ENCODE results near the gene AIFM2. TPM values are rescaled to one million over a fixed set of nuclear protein-coding genes. Genes with fewer than 3 reads are reported as not detected.

AIFM2 gene
- total and polyA plus RNA-seq, 2 donors (not counting 3 experiments of a cell fraction or from before 2014, with no cell fraction given) = 6.9 to 8.7 TPM

DNA sequence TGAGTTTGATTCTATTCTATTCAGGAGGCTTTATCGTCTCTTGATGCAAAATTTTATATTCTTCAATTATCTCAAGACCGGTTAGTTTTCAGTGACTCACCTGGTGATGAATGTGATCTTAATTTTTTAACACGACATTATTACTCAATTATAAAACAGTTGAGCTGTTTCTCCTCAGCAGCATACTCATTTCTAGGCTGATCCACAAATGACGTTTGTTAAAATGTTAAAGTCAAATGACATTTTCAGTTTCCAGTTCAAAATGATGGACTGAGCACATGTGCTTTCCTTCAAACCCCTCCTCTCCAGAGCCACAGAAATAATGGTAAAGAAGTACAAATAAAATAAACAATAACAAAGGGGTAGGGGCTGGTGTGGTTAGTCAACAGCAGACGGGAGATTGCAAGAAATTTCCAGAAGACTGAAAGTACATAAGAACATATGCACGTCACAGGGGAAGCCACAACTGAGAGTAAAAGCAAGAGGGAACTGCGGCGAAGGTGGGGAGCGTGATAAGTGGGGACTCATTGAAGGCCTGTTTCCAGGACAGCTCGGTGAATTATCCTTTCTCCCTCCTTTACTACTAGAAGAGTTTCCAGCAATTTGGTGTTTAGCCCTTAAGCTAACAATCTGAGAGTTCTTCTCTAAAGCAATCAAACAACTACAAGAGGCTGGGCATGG lies 69.1 kb downstream of the AIFM2 start:
- no peak overlapping the region for H3K4me3 ChIP-seq (replicated peaks in 1 of 3; ENCODE audit: insufficient read depth in 1 of 3, low read depth in 1 of 3, low read length in 3 of 3)
- ChIA-PET POLR2A (no interaction called here), CTCF (interaction anchor here (1.0 kb wide), 1 partner anchor 52 kb away, joined by 3 read pairs; no protein-coding TSS in a partner anchor)
- peaks cover 13 to 19% of the 10 kb centered on the region in 2 experiments for H3K27me3 ChIP-seq (ENCODE audit: control insufficient read depth in 2 of 2, insufficient read depth in 2 of 2, low read length in 2 of 2)
- no peak overlapping the region for H2AFZ ChIP-seq (ENCODE audit: low read depth, low read length)
- BruUV-seq (replicated peaks) = no TSS peak
- H3K36me3 ChIP-seq (ENCODE audit: control insufficient read depth in 2 of 2, extremely low read depth in 1 of 2, insufficient read depth in 2 of 2, low read length in 2 of 2) = no peaks in the 10 kb centered on the region
- H3K9me3 ChIP-seq (replicated peaks; ENCODE audit: control insufficient read depth, insufficient read depth, low read length) = no peaks in the 10 kb centered on the region
- H3K4me2 ChIP-seq (ENCODE audit: insufficient read depth, low read length) = no peak overlapping the region
- intact Hi-C loops (cut with micrococcal nuclease) = no loop called here
- no peaks in the 10 kb centered on the region for H4K20me1 ChIP-seq (replicated peaks; ENCODE audit: control insufficient read depth, extremely low read depth, insufficient read depth, low read length)
- TF ChIP-seq GATA2 (IDR thresholded peaks at IDR 0.05; ENCODE audit: insufficient read depth, insufficient read length, low read depth, low read length) (no peak), EZH2 (IDR thresholded peaks at IDR 0.05; ENCODE audit: borderline replicate concordance, low read depth, low read length, severe bottlenecking) (no peak), MYC (IDR thresholded peaks at IDR 0.05; ENCODE audit: low read depth, low read length) (no peak), JUN (IDR thresholded peaks at IDR 0.05; ENCODE audit: borderline replicate concordance, insufficient read depth, insufficient read length, low read depth) (no peak), POLR2A (IDR thresholded peaks at IDR 0.05; ENCODE audit: low read depth, low read length) (no peak), CTCF (IDR thresholded peaks at IDR 0.05; ENCODE audit: extremely low read depth in 1 of 2, insufficient read depth in 1 of 2, low read depth in 1 of 2, low read length in 2 of 2) (no peak), FOS (IDR thresholded peaks at IDR 0.05; ENCODE audit: borderline replicate concordance, insufficient read depth, low read length) (no peak), MAX (IDR thresholded peaks at IDR 0.05; ENCODE audit: insufficient read depth, insufficient read length) (no peak), POLR2AphosphoS5 (IDR thresholded peaks at IDR 0.05; ENCODE audit: insufficient read depth, low read depth, low read length) (no peak)
- DNase-seq (ENCODE audit: low read depth, low spot score) (no peak), FAIRE-seq (no peak)
- H3K79me2 ChIP-seq (ENCODE audit: control insufficient read depth, insufficient read depth, low read length) = no peaks in the 10 kb centered on the region
- no peaks in the 10 kb centered on the region for H3K4me1 ChIP-seq (ENCODE audit: control insufficient read depth, extremely low read depth, insufficient read depth, low read length)
- H3K9ac ChIP-seq (replicated peaks; ENCODE audit: extremely low read depth, insufficient read depth, low read length) = no peak overlapping the region
- H3K9me1 ChIP-seq (replicated peaks; ENCODE audit: control insufficient read depth, extremely low read depth, insufficient read depth, low read length) = no peaks in the 10 kb centered on the region
- H3K27ac ChIP-seq (ENCODE audit: insufficient read depth, low read depth, low read length) = no peak overlapping the region
- dilution Hi-C loops (cut with MboI; ENCODE audit: extremely low pct_ligation_motif_present, low sequenced_read_pairs) = no loop called here

Other genes with a start within 250 kb of the AIFM2 start
- gene MACROH2A2, start 80.0 kb downstream of the AIFM2 start, total RNA-seq = not detected in 2 replicates
- gene MACROH2A2, start 80.0 kb downstream of the AIFM2 start, polyA plus RNA-seq = 0.08 TPM in 1 of 2 replicates, not detected in the other
- gene TYSND1, start 13.9 kb upstream of the AIFM2 start, total RNA-seq = 6.7 and 7.8 TPM in 2 replicates
- gene TYSND1, start 13.9 kb upstream of the AIFM2 start, polyA plus RNA-seq = 5.1 and 5.9 TPM in 2 replicates
- gene SAR1A, start 37.7 kb upstream of the AIFM2 start, total RNA-seq = 116 and 130 TPM in 2 replicates
- 27.3 and 33.2 TPM in 2 replicates for gene SAR1A, start 37.7 kb upstream of the AIFM2 start, polyA plus RNA-seq
- gene PPA1, start 100.6 kb upstream of the AIFM2 start, total RNA-seq = 115 and 140 TPM in 2 replicates
- gene PPA1, start 100.6 kb upstream of the AIFM2 start, polyA plus RNA-seq = 48.5 and 63.5 TPM in 2 replicates
- gene NPFFR1, start 151.2 kb upstream of the AIFM2 start, total RNA-seq = not detected in 2 replicates
- not detected in 2 replicates for gene NPFFR1, start 151.2 kb upstream of the AIFM2 start, polyA plus RNA-seq
- gene LRRC20, start 249.8 kb upstream of the AIFM2 start, total RNA-seq = 9.6 and 14.7 TPM in 2 replicates
- gene LRRC20, start 249.8 kb upstream of the AIFM2 start, polyA plus RNA-seq = 19.8 and 24.4 TPM in 2 replicates

All from endothelial cell of umbilical vein (primary cell).